BLaER1 treated with 17β-estradiol and CSF1 and Interleukin-3, amounts not matched to agents 10 nM and 100 nM (cell line): ENCODE results near the gene CLDN16.

ENCODE experiments used
- H3K27ac ChIP-seq, 11 experiments: shearing (Covaris generic); formaldehyde crosslinking; 2 replicates each; pipeline ENCODE4 v1.8.1; 2022
- H3K27me3 ChIP-seq, 11 experiments: shearing (Covaris generic); formaldehyde crosslinking; 2 replicates each; pipeline ENCODE4 v1.8.1; 2022
- H3K36me3 ChIP-seq, 11 experiments: shearing (Covaris generic); formaldehyde crosslinking; 2 replicates each; pipeline ENCODE4 v1.8.1; 2022
- H3K4me1 ChIP-seq, 10 experiments: shearing (Covaris generic); formaldehyde crosslinking; 2 replicates each; pipeline ENCODE4 v1.8.1; 2022
- H3K4me2 ChIP-seq, 11 experiments: shearing (Covaris generic); formaldehyde crosslinking; 2 replicates each; pipeline ENCODE4 v1.8.1; 2022
- H3K4me3 ChIP-seq, 10 experiments: shearing (Covaris generic); formaldehyde crosslinking; 2 replicates each; pipeline ENCODE4 v1.8.1; 2022
- H3K9ac ChIP-seq, 11 experiments: shearing (Covaris generic); formaldehyde crosslinking; 2 replicates each; pipeline ENCODE4 v1.8.1; 2022
- H3K9me3 ChIP-seq, 11 experiments: shearing (Covaris generic); formaldehyde crosslinking; replicated peaks in 1 of 11; 2 replicates each; pipeline ENCODE4 v1.8.1; 2022
- H4K20me1 ChIP-seq, 11 experiments: shearing (Covaris generic); formaldehyde crosslinking; 2 replicates each; pipeline ENCODE4 v1.8.1; 2022
- Cebpa-rat ChIP-seq, 11 experiments: shearing (Covaris generic); IDR thresholded peaks; 2 replicates each; pipeline ENCODE4 v1.8.1; 2022

CLDN16 gene

DNA sequence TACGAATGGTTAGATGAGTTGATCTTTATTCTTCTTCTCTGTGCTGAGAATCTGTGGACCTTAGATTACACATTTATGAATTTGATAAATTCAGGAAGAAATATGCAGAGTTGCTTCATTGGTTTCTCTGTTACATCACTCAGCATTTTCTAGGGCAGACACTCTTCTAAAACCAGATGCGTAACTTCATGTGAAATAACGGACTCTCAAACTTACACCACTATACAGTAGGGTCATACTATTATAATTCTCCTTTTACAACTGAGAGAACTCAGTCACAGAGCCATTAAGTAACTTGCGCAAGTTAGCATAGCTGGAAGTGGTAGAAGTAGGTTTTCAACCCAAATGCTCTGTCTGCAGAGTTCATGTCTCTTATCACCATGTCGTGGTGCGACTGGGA lies 56.0 kb downstream of the CLDN16 start:
- Histone ChIP-seq H3K9me3 (0 out of 22 replicates have a peak, but pooled peaks cover 0 to under 1% (median 0%) of the 10 kb centered on the region in 11 experiments), H4K20me1 (no peaks in the 10 kb centered on the region), H3K36me3 (no peaks in the 10 kb centered on the region), H3K4me1 (peaks cover 0 to 10% (median 8%) of the 10 kb centered on the region in 10 experiments; a peak in 6 of 20 replicates), H3K9ac (no peak overlapping the region), H3K27me3 (no peaks in the 10 kb centered on the region), H3K4me3 (no peak overlapping the region), H3K4me2 (no peak overlapping the region), H3K27ac (no peak overlapping the region)
- TF ChIP-seq Cebpa-rat (IDR thresholded peaks at IDR 0.05), result no peak

DNA sequence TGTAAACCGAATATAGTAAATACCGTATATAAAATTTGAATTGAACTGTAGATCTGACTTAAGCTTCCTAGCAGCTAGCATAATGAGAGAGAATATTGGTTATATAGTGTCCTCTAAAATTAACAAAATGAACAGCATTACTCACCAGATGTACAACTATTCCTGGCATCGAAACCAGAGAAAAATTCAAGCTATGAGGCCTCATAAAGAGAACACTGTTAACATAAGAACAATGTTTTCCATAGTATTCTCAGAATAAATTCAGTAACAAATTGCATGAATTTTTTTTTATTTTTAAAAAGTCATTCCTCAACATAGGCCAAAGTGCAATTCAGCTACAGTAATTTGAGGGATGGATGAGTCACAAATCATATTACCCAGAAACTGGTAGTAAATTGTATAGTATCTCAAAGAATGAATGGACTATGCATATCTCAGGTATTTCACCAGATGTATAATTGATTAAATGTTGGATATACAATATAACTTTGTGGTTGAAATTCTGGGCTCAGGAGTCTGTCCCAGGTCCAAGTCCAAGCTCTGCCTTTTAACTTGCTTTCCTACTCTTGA lies 56.7 kb downstream of the CLDN16 start:
- H3K36me3 ChIP-seq, result no peaks in the 10 kb centered on the region
- no peak overlapping the region for H3K4me2 ChIP-seq
- no peaks in the 10 kb centered on the region for H3K27me3 ChIP-seq
- no peak overlapping the region for H3K4me3 ChIP-seq
- H3K9me3 ChIP-seq, result no peaks in the 10 kb centered on the region
- no peak overlapping the region for H3K9ac ChIP-seq
- peaks cover 0 to 10% (median 8%) of the 10 kb centered on the region in 10 experiments; a peak in 6 of 20 replicates for H3K4me1 ChIP-seq
- H4K20me1 ChIP-seq, result no peaks in the 10 kb centered on the region
- no peak for TF ChIP-seq Cebpa-rat (IDR thresholded peaks at IDR 0.05)
- H3K27ac ChIP-seq, result no peak overlapping the region

GRCh38 chr3:190446573-190447279 lies 58.8 kb downstream of the CLDN16 start:
- peaks cover 0 to 10% (median 8%) of the 10 kb centered on the region in 10 experiments; a peak in 6 of 20 replicates for H3K4me1 ChIP-seq
- no peak overlapping the region for H3K27ac ChIP-seq
- H3K4me2 ChIP-seq, result peak overlapping the region in 7 of 11 experiments; percentile 0 to 33 (median 14); a peak in 9 of 22 replicates
- no peak overlapping the region for H3K9ac ChIP-seq
- H3K36me3 ChIP-seq, result no peaks in the 10 kb centered on the region
- H3K9me3 ChIP-seq, result no peaks in the 10 kb centered on the region
- TF ChIP-seq Cebpa-rat (IDR thresholded peaks at IDR 0.05), result no peak
- no peaks in the 10 kb centered on the region for H4K20me1 ChIP-seq
- H3K27me3 ChIP-seq, result no peaks in the 10 kb centered on the region
- no peak overlapping the region for H3K4me3 ChIP-seq

GRCh38 chr3:190448256-190448655 lies 60.3 kb downstream of the CLDN16 start:
- Histone ChIP-seq H3K9ac (no peak overlapping the region), H3K36me3 (no peaks in the 10 kb centered on the region), H3K4me1 (peaks cover 0 to 10% (median 8%) of the 10 kb centered on the region in 10 experiments; a peak in 6 of 20 replicates), H3K4me3 (no peak overlapping the region), H3K4me2 (no peak overlapping the region), H3K9me3 (no peaks in the 10 kb centered on the region), H3K27ac (no peak overlapping the region), H4K20me1 (no peaks in the 10 kb centered on the region), H3K27me3 (no peaks in the 10 kb centered on the region)
- no peak for TF ChIP-seq Cebpa-rat (IDR thresholded peaks at IDR 0.05)

- H3K36me3 ChIP-seq, result no peaks in the 10 kb centered on the region
- no peaks in the 10 kb centered on the region for H4K20me1 ChIP-seq
- H3K27me3 ChIP-seq, result no peaks in the 10 kb centered on the region; a peak in 1 of 22 replicates
- peaks cover 0 to 10% (median 8%) of the 10 kb centered on the region in 10 experiments; a peak in 6 of 20 replicates for H3K4me1 ChIP-seq
- H3K4me2 ChIP-seq, result no peak within 1 kb of the TSS
- H3K9me3 ChIP-seq, result no peaks in the 10 kb centered on the region
- no peak for TF ChIP-seq Cebpa-rat (IDR thresholded peaks at IDR 0.05)
- no peak within 1 kb of the TSS; a peak in 1 of 22 replicates for H3K27ac ChIP-seq
- no peak within 1 kb of the TSS for H3K4me3 ChIP-seq
- H3K9ac ChIP-seq, result no peak within 1 kb of the TSS
Measured at GRCh38 chr3:190449801-190450200, 61.8 kb downstream of the CLDN16 start, which contains the start of gene TMEM207. Gene TMEM207 (minus strand): TSS chr3:190449901. CDS start chr3:190449809, 92 bp downstream.

GRCh38 chr3:190455828-190456227 lies 67.9 kb downstream of the CLDN16 start:
- Histone ChIP-seq H3K9ac (no peak overlapping the region), H3K4me1 (no peaks in the 10 kb centered on the region), H3K9me3 (no peaks in the 10 kb centered on the region), H3K27me3 (no peaks in the 10 kb centered on the region; a peak in 1 of 22 replicates), H3K27ac (no peak overlapping the region), H3K4me3 (no peak overlapping the region), H3K4me2 (no peak overlapping the region), H3K36me3 (no peaks in the 10 kb centered on the region), H4K20me1 (no peaks in the 10 kb centered on the region)
- TF ChIP-seq Cebpa-rat (IDR thresholded peaks at IDR 0.05), result no peak

DNA sequence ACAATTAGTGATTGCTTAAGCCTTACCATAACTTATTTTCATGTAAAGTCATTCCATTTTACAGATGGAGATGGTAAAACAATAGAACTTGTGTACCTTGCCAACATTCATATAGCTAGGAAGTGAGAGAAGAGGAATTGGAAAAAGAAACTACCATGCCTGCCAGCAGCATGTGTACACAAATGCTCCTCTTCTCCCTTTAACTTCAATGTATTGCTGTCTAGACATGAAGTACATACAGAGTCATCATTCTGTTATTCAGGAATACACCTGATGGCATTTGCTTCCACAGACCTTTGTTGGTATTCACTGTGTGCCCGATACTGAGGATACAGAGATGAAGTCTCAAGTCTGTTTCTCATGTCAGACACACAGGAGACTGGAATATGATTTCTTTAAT lies 68.8 kb downstream of the CLDN16 start:
- Histone ChIP-seq H3K4me2 (no peak overlapping the region), H3K4me1 (no peaks in the 10 kb centered on the region), H3K27me3 (no peaks in the 10 kb centered on the region; a peak in 1 of 22 replicates), H3K9ac (no peak overlapping the region), H3K9me3 (no peaks in the 10 kb centered on the region), H4K20me1 (no peaks in the 10 kb centered on the region), H3K36me3 (no peaks in the 10 kb centered on the region), H3K27ac (no peak overlapping the region), H3K4me3 (no peak overlapping the region)
- no peak for TF ChIP-seq Cebpa-rat (IDR thresholded peaks at IDR 0.05)

- no peaks in the 10 kb centered on the region for H4K20me1 ChIP-seq
- no peak for TF ChIP-seq Cebpa-rat (IDR thresholded peaks at IDR 0.05)
- no peaks in the 10 kb centered on the region for H3K4me1 ChIP-seq
- H3K9ac ChIP-seq, result no peak overlapping the region
- no peak overlapping the region for H3K4me2 ChIP-seq
- H3K27ac ChIP-seq, result no peak overlapping the region
- H3K9me3 ChIP-seq, result no peaks in the 10 kb centered on the region
- no peaks in the 10 kb centered on the region; a peak in 1 of 22 replicates for H3K27me3 ChIP-seq
- no peak overlapping the region for H3K4me3 ChIP-seq
- H3K36me3 ChIP-seq, result no peaks in the 10 kb centered on the region
Measured at GRCh38 chr3:190458040-190458439, 70.1 kb downstream of the CLDN16 start.
